ENCODE results near the gene CACUL1. TPM values are rescaled to one million over a fixed set of nuclear protein-coding genes. Genes with fewer than 3 reads are reported as not detected.

The CACUL1 gene
- total RNA-seq, 1 experiment from 2014 or later, result 38.5 TPM

DNA sequence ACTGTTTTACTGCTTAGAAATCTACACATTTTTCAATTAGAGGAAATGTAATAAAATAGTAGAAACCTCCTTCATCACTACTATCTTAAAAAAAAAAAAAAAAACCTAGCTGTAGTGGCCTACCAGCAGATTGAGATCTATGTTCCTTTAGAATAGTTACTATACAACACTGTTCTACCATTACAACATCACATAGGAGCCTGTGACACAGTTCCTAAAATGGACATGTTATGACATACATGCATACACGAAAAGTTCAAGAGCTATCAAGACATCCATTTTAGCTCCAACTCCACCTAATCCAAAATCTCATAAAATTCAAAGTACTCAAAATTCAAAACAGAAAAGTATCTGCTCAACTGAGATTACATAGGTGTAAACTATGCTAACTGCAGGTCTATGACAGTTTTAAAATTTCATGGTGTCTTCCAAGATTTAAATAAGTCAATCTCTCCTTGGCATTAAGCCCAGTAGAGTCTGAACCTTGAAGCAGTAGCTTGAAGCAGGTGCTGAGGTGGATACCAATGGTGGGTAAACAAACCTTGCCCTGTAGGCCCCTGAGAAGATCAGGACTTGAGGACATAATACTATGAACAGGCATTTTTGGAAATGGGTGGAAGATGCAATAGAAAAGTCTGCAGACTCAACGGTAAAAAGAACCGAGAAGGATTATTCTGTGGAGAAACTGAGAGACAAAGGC, 17.0 kb downstream of the CACUL1 start:
- Histone ChIP-seq H3T11ph (ENCODE audit: low read length) (no peak overlapping the region), H3K23me2 (ENCODE audit: insufficient read length, low read depth, low read length, poor library complexity, severe bottlenecking) (no peaks in the 10 kb centered on the region), H4K5ac (ENCODE audit: insufficient read length, low read depth, low read length) (no peak overlapping the region), H3K18ac (ENCODE audit: insufficient read length, low read depth, low read length) (no peak overlapping the region), H3K23ac (ENCODE audit: insufficient read length, low read depth, low read length) (no peak overlapping the region), H3K4ac (ENCODE audit: low read depth, low read length) (no peak overlapping the region), H3K27me3 (ENCODE audit: insufficient read depth, low read length) (no peaks in the 10 kb centered on the region), H4K91ac (ENCODE audit: insufficient read length, low read depth, low read length) (no peak overlapping the region), H3K9ac (ENCODE audit: extremely low read depth, insufficient read length, low read length) (no peak overlapping the region), H3K56ac (ENCODE audit: insufficient read length, low read depth, low read length) (no peak overlapping the region), H2AFZ (ENCODE audit: low read length) (no peak overlapping the region), H2BK20ac (ENCODE audit: low read depth, low read length, poor library complexity, severe bottlenecking) (no peak overlapping the region), H2BK15ac (ENCODE audit: low read depth, low read length) (no peak overlapping the region), H3K14ac (ENCODE audit: insufficient read depth, low read length) (no peak overlapping the region), H2BK12ac (ENCODE audit: insufficient read length, low read depth, low read length) (no peak overlapping the region), H3K27ac (ENCODE audit: insufficient read length, low read depth, low read length) (no peak overlapping the region), H3K79me2 (ENCODE audit: insufficient read depth, low read length) (peaks cover 31% of the 10 kb centered on the region; the same call in 1 of the 2 replicates), H3K4me1 (ENCODE audit: insufficient read depth, low read length) (peaks cover 2% of the 10 kb centered on the region; the same call in 1 of the 2 replicates), H2BK5ac (ENCODE audit: insufficient read length, low read length) (no peak overlapping the region), H2BK120ac (ENCODE audit: low read depth, low read length, poor library complexity, severe bottlenecking) (no peak overlapping the region), H3K9me3 (ENCODE audit: control insufficient read depth, low read depth, low read length) (no peaks in the 10 kb centered on the region), H2AK5ac (ENCODE audit: insufficient read length, low read length) (no peak overlapping the region), H4K8ac (replicated peaks; ENCODE audit: insufficient read length, low read depth, low read length) (no peak overlapping the region), H3K4me2 (ENCODE audit: insufficient read depth, insufficient read length, low read length) (no peak overlapping the region), H4K20me1 (ENCODE audit: control insufficient read depth, insufficient read depth, insufficient read length) (no peaks in the 10 kb centered on the region), H3K79me1 (ENCODE audit: insufficient read depth, low read depth, low read length, poor library complexity, severe bottlenecking) (peaks cover 3% of the 10 kb centered on the region)
- no peaks in the 10 kb centered on the region for H3K9me3 Mint-ChIP-seq
- WGBS (ENCODE audit: extremely low coverage, insufficient read length, low lambda C conversion rate), result no CpG with 5 or more reads among the region's 3 CpGs
- H3K4me3 Mint-ChIP-seq, result no peak overlapping the region
- TF ChIP-seq, protein P1, sequence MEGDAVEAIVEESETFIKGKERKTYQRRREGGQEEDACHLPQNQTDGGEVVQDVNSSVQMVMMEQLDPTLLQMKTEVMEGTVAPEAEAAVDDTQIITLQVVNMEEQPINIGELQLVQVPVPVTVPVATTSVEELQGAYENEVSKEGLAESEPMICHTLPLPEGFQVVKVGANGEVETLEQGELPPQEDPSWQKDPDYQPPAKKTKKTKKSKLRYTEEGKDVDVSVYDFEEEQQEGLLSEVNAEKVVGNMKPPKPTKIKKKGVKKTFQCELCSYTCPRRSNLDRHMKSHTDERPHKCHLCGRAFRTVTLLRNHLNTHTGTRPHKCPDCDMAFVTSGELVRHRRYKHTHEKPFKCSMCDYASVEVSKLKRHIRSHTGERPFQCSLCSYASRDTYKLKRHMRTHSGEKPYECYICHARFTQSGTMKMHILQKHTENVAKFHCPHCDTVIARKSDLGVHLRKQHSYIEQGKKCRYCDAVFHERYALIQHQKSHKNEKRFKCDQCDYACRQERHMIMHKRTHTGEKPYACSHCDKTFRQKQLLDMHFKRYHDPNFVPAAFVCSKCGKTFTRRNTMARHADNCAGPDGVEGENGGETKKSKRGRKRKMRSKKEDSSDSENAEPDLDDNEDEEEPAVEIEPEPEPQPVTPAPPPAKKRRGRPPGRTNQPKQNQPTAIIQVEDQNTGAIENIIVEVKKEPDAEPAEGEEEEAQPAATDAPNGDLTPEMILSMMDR (conservative IDR thresholded peaks at IDR 0.05), result no peak
- no peaks in the 10 kb centered on the region for H3K27me3 Mint-ChIP-seq (ENCODE audit: low read depth)
- H3K27ac Mint-ChIP-seq, result peak overlapping the region in 1 of 3 experiments; percentile 44; a peak in 1 of 7 replicates
- no peaks in the 10 kb centered on the region; a peak in 1 of 7 replicates for H3K36me3 Mint-ChIP-seq (ENCODE audit: insufficient read depth in 1 of 3, low read depth in 3 of 3)
- H3K4me1 Mint-ChIP-seq, result peaks cover 32 to 46% of the 10 kb centered on the region in 2 experiments
- DNase-seq, result no peak

Data from H9 (cell line).